ENCODE data around the gene SLC19A2. TPM values are rescaled to one million over a fixed set of nuclear protein-coding genes. Genes with fewer than 3 reads are reported as not detected.

The SLC19A2 gene
- total RNA-seq, 1 donor from 2014 or later = 7.1 TPM

- intact Hi-C loops (cut with micrococcal nuclease) = loop anchor here (10.0 kb wide), 1 partner anchor 375 kb away; the partner anchor contains the start of gene ATP1B1
These were observed 6.2 kb downstream of the SLC19A2 start for GRCh38 chr1:169479363-169480066.

GRCh38 chr1:169478094-169478672 is 7.6 kb downstream of the SLC19A2 start:
- intact Hi-C loops (cut with micrococcal nuclease) = no loop called here

GRCh38 chr1:169475806-169476387 is 9.8 kb downstream of the SLC19A2 start:
- intact Hi-C loops (cut with micrococcal nuclease) = no loop called here

- intact Hi-C loops (cut with micrococcal nuclease) = no loop called here
These were observed 11.3 kb downstream of the SLC19A2 start for GRCh38 chr1:169474302-169474995.

GRCh38 chr1:169473347-169473746 is 12.4 kb downstream of the SLC19A2 start:
- intact Hi-C loops (cut with micrococcal nuclease) = no loop called here

GRCh38 chr1:169472738-169473137 is 13.0 kb downstream of the SLC19A2 start:
- intact Hi-C loops (cut with micrococcal nuclease) = no loop called here

GRCh38 chr1:169468982-169469381 is 16.8 kb downstream of the SLC19A2 start:
- intact Hi-C loops (cut with micrococcal nuclease) = loop anchor here (10.0 kb wide), 1 partner anchor 864 kb away; no protein-coding TSS in a partner anchor

- intact Hi-C loops (cut with micrococcal nuclease) = loop anchor here (1.0 to 10.0 kb wide), 2 partner anchors 80 to 862 kb away; no protein-coding TSS in a partner anchor
These were observed 19.2 kb downstream of the SLC19A2 start for GRCh38 chr1:169466259-169467230.

- intact Hi-C loops (cut with micrococcal nuclease) = loop anchor here (10.0 kb wide), 1 partner anchor 860 kb away; no protein-coding TSS in a partner anchor
These were observed 20.5 kb downstream of the SLC19A2 start for GRCh38 chr1:169465281-169465680.

- intact Hi-C loops (cut with micrococcal nuclease) = loop anchor here (10.0 kb wide), 1 partner anchor 858 kb away; no protein-coding TSS in a partner anchor
These were observed 23.4 kb downstream of the SLC19A2 start for GRCh38 chr1:169462385-169462784.

- intact Hi-C loops (cut with micrococcal nuclease) = loop anchor here (10.0 kb wide), 1 partner anchor 857 kb away; no protein-coding TSS in a partner anchor
These were observed 24.2 kb downstream of the SLC19A2 start for GRCh38 chr1:169461390-169462000.

GRCh38 chr1:169460191-169460833 is 25.4 kb downstream of the SLC19A2 start:
- intact Hi-C loops (cut with micrococcal nuclease) = loop anchor here (10.0 kb wide), 1 partner anchor 856 kb away; no protein-coding TSS in a partner anchor

- intact Hi-C loops (cut with micrococcal nuclease) = no loop called here
These were observed 28.3 kb downstream of the SLC19A2 start for GRCh38 chr1:169457443-169457842.

GRCh38 chr1:169456029-169456428 is 29.7 kb downstream of the SLC19A2 start:
- intact Hi-C loops (cut with micrococcal nuclease) = no loop called here

GRCh38 chr1:169452921-169453320 is 32.8 kb downstream of the SLC19A2 start:
- intact Hi-C loops (cut with micrococcal nuclease) = no loop called here

GRCh38 chr1:169451218-169451824 is 34.4 kb downstream of the SLC19A2 start:
- intact Hi-C loops (cut with micrococcal nuclease) = no loop called here

- intact Hi-C loops (cut with micrococcal nuclease) = no loop called here
These were observed 41.8 kb downstream of the SLC19A2 start for GRCh38 chr1:169443923-169444322.

- intact Hi-C loops (cut with micrococcal nuclease) = loop anchor here (1.0 kb wide), 1 partner anchor 60 kb away; the partner anchor contains the start of gene NME7
These were observed 58.6 kb downstream of the SLC19A2 start, which contains the start of gene CCDC181 for GRCh38 chr1:169427081-169427641. Gene CCDC181 (minus strand): TSS chr1:169427474. CDS start chr1:169424927, 2,547 bp downstream.

Measured in T-helper 2 cell treated with Interferon-gamma antibody and Interleukin-4, amounts not matched to agents 100 ng/mL and 5 ng/mL, for 36 hours (primary cell).